Measurements from ENCODE around the gene PTGS2. TPM values are rescaled to one million over a fixed set of nuclear protein-coding genes. Genes with fewer than 3 reads are reported as not detected.

Gene PTGS2
- total RNA-seq, 1 donor from 2014 or later: not detected

DNA sequence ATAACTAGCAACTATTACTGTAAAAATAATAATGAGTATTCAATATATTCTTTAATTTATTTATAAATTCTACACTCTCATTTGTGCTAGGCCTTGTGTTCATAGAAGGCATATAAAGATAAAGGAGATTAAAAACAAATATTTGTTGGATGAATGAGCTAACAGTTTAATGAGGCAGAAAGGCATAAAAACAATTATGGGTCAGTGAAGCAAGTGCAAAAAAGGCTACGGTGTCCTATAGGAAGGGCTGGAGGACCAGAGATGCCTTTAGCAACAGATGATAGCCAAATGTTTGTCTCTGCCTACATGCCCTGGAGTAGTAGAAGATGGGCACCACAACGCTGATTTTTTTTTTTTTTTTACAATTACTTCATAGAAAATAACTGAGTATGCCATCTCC lies 45.7 kb downstream of the PTGS2 start:
- DNase-seq: no peak
- no peak overlapping the region for H3K27ac Mint-ChIP-seq (ENCODE audit: unreplicated experiment)
- peaks cover 10% of the 10 kb centered on the region for H3K4me1 Mint-ChIP-seq (ENCODE audit: low read depth, unreplicated experiment)
- no peaks in the 10 kb centered on the region for H3K9me3 Mint-ChIP-seq (ENCODE audit: unreplicated experiment)
- no peaks in the 10 kb centered on the region for H3K27me3 Mint-ChIP-seq (ENCODE audit: unreplicated experiment)
- TF ChIP-seq, protein P1, sequence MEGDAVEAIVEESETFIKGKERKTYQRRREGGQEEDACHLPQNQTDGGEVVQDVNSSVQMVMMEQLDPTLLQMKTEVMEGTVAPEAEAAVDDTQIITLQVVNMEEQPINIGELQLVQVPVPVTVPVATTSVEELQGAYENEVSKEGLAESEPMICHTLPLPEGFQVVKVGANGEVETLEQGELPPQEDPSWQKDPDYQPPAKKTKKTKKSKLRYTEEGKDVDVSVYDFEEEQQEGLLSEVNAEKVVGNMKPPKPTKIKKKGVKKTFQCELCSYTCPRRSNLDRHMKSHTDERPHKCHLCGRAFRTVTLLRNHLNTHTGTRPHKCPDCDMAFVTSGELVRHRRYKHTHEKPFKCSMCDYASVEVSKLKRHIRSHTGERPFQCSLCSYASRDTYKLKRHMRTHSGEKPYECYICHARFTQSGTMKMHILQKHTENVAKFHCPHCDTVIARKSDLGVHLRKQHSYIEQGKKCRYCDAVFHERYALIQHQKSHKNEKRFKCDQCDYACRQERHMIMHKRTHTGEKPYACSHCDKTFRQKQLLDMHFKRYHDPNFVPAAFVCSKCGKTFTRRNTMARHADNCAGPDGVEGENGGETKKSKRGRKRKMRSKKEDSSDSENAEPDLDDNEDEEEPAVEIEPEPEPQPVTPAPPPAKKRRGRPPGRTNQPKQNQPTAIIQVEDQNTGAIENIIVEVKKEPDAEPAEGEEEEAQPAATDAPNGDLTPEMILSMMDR (IDR thresholded peaks at IDR 0.05; ENCODE audit: partially characterized antibody, unreplicated experiment): no peak
- no peaks in the 10 kb centered on the region for H3K36me3 Mint-ChIP-seq (ENCODE audit: unreplicated experiment)
- no peak overlapping the region for H3K4me3 Mint-ChIP-seq (ENCODE audit: unreplicated experiment)

DNA sequence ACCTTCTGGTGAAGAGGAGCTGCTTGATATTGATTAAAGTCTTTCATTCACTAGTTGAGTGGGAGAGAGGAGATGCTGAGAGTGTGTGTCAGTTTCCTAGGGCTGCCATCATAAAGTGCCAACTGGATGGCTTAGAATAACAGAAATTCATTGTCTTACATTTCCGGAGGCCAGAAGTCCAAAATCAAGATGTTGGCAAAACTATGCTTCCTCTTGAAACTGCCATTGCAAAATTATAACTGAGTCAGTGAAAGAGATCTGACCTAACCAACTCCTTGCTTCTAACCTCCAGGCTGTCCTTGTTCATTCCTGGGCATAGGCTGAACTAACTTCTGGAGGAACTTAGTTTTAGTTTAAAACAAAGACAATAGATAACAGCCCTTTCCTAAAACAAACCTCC lies 47.1 kb downstream of the PTGS2 start:
- H3K4me3 Mint-ChIP-seq (ENCODE audit: unreplicated experiment): no peak overlapping the region
- no peaks in the 10 kb centered on the region for H3K27me3 Mint-ChIP-seq (ENCODE audit: unreplicated experiment)
- no peaks in the 10 kb centered on the region for H3K36me3 Mint-ChIP-seq (ENCODE audit: unreplicated experiment)
- no peaks in the 10 kb centered on the region for H3K9me3 Mint-ChIP-seq (ENCODE audit: unreplicated experiment)
- no peak for DNase-seq
- TF ChIP-seq, protein P1 (IDR thresholded peaks at IDR 0.05; ENCODE audit: partially characterized antibody, unreplicated experiment): no peak
- H3K27ac Mint-ChIP-seq (ENCODE audit: unreplicated experiment): no peak overlapping the region
- H3K4me1 Mint-ChIP-seq (ENCODE audit: low read depth, unreplicated experiment): peaks cover 10% of the 10 kb centered on the region

DNA sequence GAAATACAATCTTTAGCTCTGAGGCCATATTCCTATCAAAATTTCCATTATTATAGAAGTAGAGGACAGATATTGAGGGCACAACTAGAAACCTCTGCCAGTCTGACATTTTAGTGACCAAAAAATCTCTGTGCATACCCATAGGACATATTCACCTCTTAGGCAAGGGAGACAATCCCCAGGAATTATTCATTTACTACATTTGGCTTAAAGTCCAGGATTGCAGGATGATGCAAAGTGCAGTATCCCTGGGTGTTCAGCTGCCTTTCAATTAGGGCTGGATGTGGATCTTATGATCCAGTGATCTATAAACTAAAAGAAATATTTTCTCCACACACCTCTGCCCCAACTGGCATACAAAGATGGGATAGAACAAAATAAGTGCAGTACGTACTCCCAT lies 50.9 kb downstream of the PTGS2 start:
- Mint-ChIP-seq H3K9me3 (ENCODE audit: unreplicated experiment) (no peaks in the 10 kb centered on the region), H3K4me1 (ENCODE audit: low read depth, unreplicated experiment) (peaks cover 3% of the 10 kb centered on the region), H3K36me3 (ENCODE audit: unreplicated experiment) (no peaks in the 10 kb centered on the region), H3K27ac (ENCODE audit: unreplicated experiment) (no peak overlapping the region), H3K4me3 (ENCODE audit: unreplicated experiment) (no peak overlapping the region), H3K27me3 (ENCODE audit: unreplicated experiment) (no peaks in the 10 kb centered on the region)
- no peak for DNase-seq
- TF ChIP-seq, protein P1 (IDR thresholded peaks at IDR 0.05; ENCODE audit: partially characterized antibody, unreplicated experiment): no peak

DNA sequence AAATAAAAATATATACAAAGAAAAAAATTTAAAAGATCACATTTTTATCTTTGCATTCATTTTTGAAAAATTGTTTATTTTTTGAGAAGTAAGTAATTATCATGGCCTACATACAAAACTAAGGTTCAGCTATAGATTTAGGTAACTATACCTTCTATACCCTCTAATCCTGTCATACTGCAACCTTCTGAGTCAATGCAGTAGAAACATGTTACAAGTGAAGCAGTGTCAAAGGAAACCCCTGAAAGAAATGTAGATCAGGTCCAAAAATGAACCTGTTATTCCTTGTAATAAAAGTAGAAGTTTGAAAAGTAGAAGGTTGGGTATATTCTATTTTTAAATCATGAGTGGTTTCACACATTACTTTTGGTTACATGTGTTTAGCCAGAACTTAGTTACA lies 51.3 kb downstream of the PTGS2 start:
- Mint-ChIP-seq H3K36me3 (ENCODE audit: unreplicated experiment) (no peaks in the 10 kb centered on the region), H3K27me3 (ENCODE audit: unreplicated experiment) (no peaks in the 10 kb centered on the region), H3K4me3 (ENCODE audit: unreplicated experiment) (no peak overlapping the region), H3K27ac (ENCODE audit: unreplicated experiment) (no peak overlapping the region), H3K9me3 (ENCODE audit: unreplicated experiment) (no peaks in the 10 kb centered on the region), H3K4me1 (ENCODE audit: low read depth, unreplicated experiment) (peaks cover 3% of the 10 kb centered on the region)
- no peak for DNase-seq
- TF ChIP-seq, protein P1 (IDR thresholded peaks at IDR 0.05; ENCODE audit: partially characterized antibody, unreplicated experiment): no peak

DNA sequence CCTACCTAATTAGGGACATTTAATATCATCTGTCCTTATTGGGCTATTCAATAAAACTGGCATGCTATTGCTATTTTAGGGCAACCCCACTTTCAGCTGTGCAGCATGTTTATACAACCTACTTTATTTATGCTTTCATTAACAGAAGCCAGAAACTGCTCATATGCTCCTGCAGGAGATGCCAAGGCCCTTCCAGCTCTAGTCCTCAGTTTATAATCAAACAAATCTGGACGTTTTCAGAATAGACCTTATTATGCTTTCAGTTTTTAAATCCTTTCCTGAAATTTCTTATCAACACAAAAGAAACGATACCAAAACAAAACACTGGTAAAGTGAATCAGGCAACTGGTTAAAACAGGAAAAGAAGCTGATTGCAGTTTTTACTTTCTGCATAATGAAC lies 53.2 kb downstream of the PTGS2 start:
- TF ChIP-seq, protein P1 (IDR thresholded peaks at IDR 0.05; ENCODE audit: partially characterized antibody, unreplicated experiment): no peak
- Mint-ChIP-seq H3K36me3 (ENCODE audit: unreplicated experiment) (no peaks in the 10 kb centered on the region), H3K4me3 (ENCODE audit: unreplicated experiment) (no peak overlapping the region), H3K27ac (ENCODE audit: unreplicated experiment) (no peak overlapping the region), H3K27me3 (ENCODE audit: unreplicated experiment) (no peaks in the 10 kb centered on the region), H3K9me3 (ENCODE audit: unreplicated experiment) (no peaks in the 10 kb centered on the region), H3K4me1 (ENCODE audit: low read depth, unreplicated experiment) (no peaks in the 10 kb centered on the region)
- DNase-seq: no peak

All from glutamatergic neuron (in vitro differentiated cells).